Measurements from ENCODE around the gene TIMELESS.
"Not testable (repeated sequence)": the region's sequence is repeated elsewhere in the genome, so short reads cannot be mapped to it uniquely, and the experiment has no call there.

TIMELESS gene

GRCh38 chr12:56498126-56498902, 49.1 kb upstream of the TIMELESS start:
- H3K27ac ChIP-seq (ENCODE audit: extremely low read depth, low read depth, low read length); POLR2A ChIA-PET; H3K9me3 ChIP-seq (ENCODE audit: control insufficient read depth, insufficient read depth, low read depth, low read length); H3K36me3 ChIP-seq (ENCODE audit: control insufficient read depth in 2 of 2, insufficient read depth in 1 of 2, low read length in 2 of 2); H3K4me3 ChIP-seq (ENCODE audit: low read depth, low read length); H3K4me1 ChIP-seq (ENCODE audit: control insufficient read depth, insufficient read depth, low read length): not testable (repeated sequence)
- TF ChIP-seq ZBTB8A (tag by site-specific recombination; IDR thresholded peaks at IDR 0.05), result peak; percentile 70
- TF ChIP-seq ZIC2 (tag by site-specific recombination; IDR thresholded peaks at IDR 0.05), result peak; percentile 77
- CTCF ChIA-PET, result interaction anchor here (0.7 kb wide), 1 partner anchor 607 kb away, joined by 3 read pairs; no protein-coding TSS in a partner anchor

GRCh38 chr12:56496704-56497103, 47.5 kb upstream of the TIMELESS start:
- H3K9me3 ChIP-seq (ENCODE audit: control insufficient read depth, insufficient read depth, low read depth, low read length); H3K36me3 ChIP-seq (ENCODE audit: control insufficient read depth in 2 of 2, insufficient read depth in 1 of 2, low read length in 2 of 2); H3K27ac ChIP-seq (ENCODE audit: extremely low read depth, low read depth, low read length); H3K4me1 ChIP-seq (ENCODE audit: control insufficient read depth, insufficient read depth, low read length); H3K4me3 ChIP-seq (ENCODE audit: low read depth, low read length); POLR2A ChIA-PET: not testable (repeated sequence)
- CTCF ChIA-PET, result interaction anchor here (0.6 to 1.5 kb wide), 7 partner anchors 8 to 140 kb away, joined by 3 to 5 read pairs (median 3); partner anchors contain the start of gene GLS2

GRCh38 chr12:56494481-56494880, 45.3 kb upstream of the TIMELESS start:
- CTCF ChIA-PET, result interaction anchor here (0.7 kb wide), 1 partner anchor 96 kb away, joined by 3 read pairs; no protein-coding TSS in a partner anchor
- H3K9me3 ChIP-seq (ENCODE audit: control insufficient read depth, insufficient read depth, low read depth, low read length); POLR2A ChIA-PET; H3K36me3 ChIP-seq (ENCODE audit: control insufficient read depth in 2 of 2, insufficient read depth in 1 of 2, low read length in 2 of 2); H3K27ac ChIP-seq (ENCODE audit: extremely low read depth, low read depth, low read length); H3K4me3 ChIP-seq (ENCODE audit: low read depth, low read length); H3K4me1 ChIP-seq (ENCODE audit: control insufficient read depth, insufficient read depth, low read length): not testable (repeated sequence)

GRCh38 chr12:56494106-56494415, 44.8 kb upstream of the TIMELESS start:
- H3K27ac ChIP-seq (ENCODE audit: extremely low read depth, low read depth, low read length); H3K4me3 ChIP-seq (ENCODE audit: low read depth, low read length); POLR2A ChIA-PET; CTCF ChIA-PET; H3K4me1 ChIP-seq (ENCODE audit: control insufficient read depth, insufficient read depth, low read length); H3K36me3 ChIP-seq (ENCODE audit: control insufficient read depth in 2 of 2, insufficient read depth in 1 of 2, low read length in 2 of 2); H3K9me3 ChIP-seq (ENCODE audit: control insufficient read depth, insufficient read depth, low read depth, low read length): not testable (repeated sequence)

- TF ChIP-seq KLF1 (tag by site-specific recombination; IDR thresholded peaks at IDR 0.05), result peak; percentile 26; the same call in 1 of the 2 replicates
- H3K36me3 ChIP-seq (ENCODE audit: control insufficient read depth in 2 of 2, insufficient read depth in 1 of 2, low read length in 2 of 2); H3K27ac ChIP-seq (ENCODE audit: extremely low read depth, low read depth, low read length); CTCF ChIA-PET; H3K4me3 ChIP-seq (ENCODE audit: low read depth, low read length); H3K9me3 ChIP-seq (ENCODE audit: control insufficient read depth, insufficient read depth, low read depth, low read length); H3K4me1 ChIP-seq (ENCODE audit: control insufficient read depth, insufficient read depth, low read length); POLR2A ChIA-PET: not testable (repeated sequence)
Observed at GRCh38 chr12:56493409-56494105, 44.3 kb upstream of the TIMELESS start.

GRCh38 chr12:56490360-56490759, 41.1 kb upstream of the TIMELESS start:
- CTCF ChIA-PET, result interaction anchor here (0.8 to 3.3 kb wide), 5 partner anchors 21 to 146 kb away, joined by 3 to 16 read pairs (median 8); no protein-coding TSS in a partner anchor
- no peak overlapping the region for H3K4me3 ChIP-seq (ENCODE audit: low read depth, low read length)
- POLR2A ChIA-PET, result no interaction called here
- H3K4me1 ChIP-seq (ENCODE audit: control insufficient read depth, insufficient read depth, low read length), result no peaks in the 10 kb centered on the region
- H3K36me3 ChIP-seq (ENCODE audit: control insufficient read depth in 2 of 2, insufficient read depth in 1 of 2, low read length in 2 of 2), result no peaks in the 10 kb centered on the region
- H3K27ac ChIP-seq (ENCODE audit: extremely low read depth, low read depth, low read length), result no peak overlapping the region
- H3K9me3 ChIP-seq (ENCODE audit: control insufficient read depth, insufficient read depth, low read depth, low read length), result no peaks in the 10 kb centered on the region
- TF ChIP-seq ZNF146 (tag by site-specific recombination; IDR thresholded peaks at IDR 0.05), result no peak
- TF ChIP-seq ZFP41 (tag by site-specific recombination; IDR thresholded peaks at IDR 0.05; ENCODE audit: borderline replicate concordance), result no peak
- no peak for TF ChIP-seq SP7 (tag by site-specific recombination; IDR thresholded peaks at IDR 0.05)
- TF ChIP-seq ZNF624 (tag by site-specific recombination; IDR thresholded peaks at IDR 0.05), result no peak
- TF ChIP-seq ZNF518A (tag by site-specific recombination; conservative IDR thresholded peaks at IDR 0.05; ENCODE audit: low read depth), result no peak
- no peak for TF ChIP-seq ZNF19 (tag by site-specific recombination; IDR thresholded peaks at IDR 0.05; ENCODE audit: low read depth)
- TF ChIP-seq ZNF18 (tag by site-specific recombination; IDR thresholded peaks at IDR 0.05), result no peak
- no peak for TF ChIP-seq ZNF501 (tag by site-specific recombination; IDR thresholded peaks at IDR 0.05)
